Uterus (tissue), 2 donors: Measurements from ENCODE around the gene ZNF300.

Experiments used
- POLR2A ChIP-seq, 2 donors: fragments of 450-650 bp; IDR thresholded peaks; one replicate each; pipeline ENCODE4 v1.6.1; 2016; ENCODE audit warnings: antibody characterized with exemption in 2 of 2, mild to moderate bottlenecking in 1 of 2, moderate library complexity in 1 of 2
- TF ChIP-seq, protein P1 (sequence below), 4 experiments: fragments of 200-600 bp in 2 of 4; fragments of 450-650 bp in 2 of 4; sonication (generic) in 2 of 4; IDR thresholded peaks; one replicate each; pipeline ENCODE4 v1.5.1; 2016 to 2019; ENCODE audit warnings: antibody characterized with exemption in 4 of 4, mild to moderate bottlenecking in 2 of 4, moderate library complexity in 1 of 4

DNA sequence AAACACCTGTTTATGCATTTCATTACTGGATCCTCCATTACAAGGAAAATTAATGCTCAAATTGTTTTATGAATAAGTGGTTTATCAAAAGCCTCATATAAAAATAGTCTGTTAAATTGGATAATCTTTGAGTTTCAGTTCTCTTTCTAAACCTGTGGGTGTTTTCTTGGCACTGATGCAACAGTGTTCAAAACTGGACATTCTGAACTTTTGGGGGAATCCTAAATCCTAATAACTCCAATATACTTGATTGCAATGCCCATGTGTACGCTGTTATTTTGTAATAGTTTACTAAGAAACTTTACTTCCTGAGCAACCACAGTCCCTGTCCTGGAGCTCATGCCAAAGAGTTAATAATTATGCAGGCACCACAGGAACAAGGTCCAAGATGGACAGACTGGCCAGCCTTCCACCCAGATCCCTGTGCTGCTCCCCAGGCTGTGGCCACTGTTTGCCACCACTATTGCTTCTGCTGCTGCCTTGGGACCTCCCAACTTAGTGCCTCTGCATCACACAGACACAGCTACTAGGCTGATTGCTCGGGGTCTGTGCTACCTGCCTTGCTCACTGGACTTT is 44.4 kb downstream of the ZNF300 start:
- no peak for TF ChIP-seq POLR2A (IDR thresholded peaks at IDR 0.05)
- TF ChIP-seq, protein P1, sequence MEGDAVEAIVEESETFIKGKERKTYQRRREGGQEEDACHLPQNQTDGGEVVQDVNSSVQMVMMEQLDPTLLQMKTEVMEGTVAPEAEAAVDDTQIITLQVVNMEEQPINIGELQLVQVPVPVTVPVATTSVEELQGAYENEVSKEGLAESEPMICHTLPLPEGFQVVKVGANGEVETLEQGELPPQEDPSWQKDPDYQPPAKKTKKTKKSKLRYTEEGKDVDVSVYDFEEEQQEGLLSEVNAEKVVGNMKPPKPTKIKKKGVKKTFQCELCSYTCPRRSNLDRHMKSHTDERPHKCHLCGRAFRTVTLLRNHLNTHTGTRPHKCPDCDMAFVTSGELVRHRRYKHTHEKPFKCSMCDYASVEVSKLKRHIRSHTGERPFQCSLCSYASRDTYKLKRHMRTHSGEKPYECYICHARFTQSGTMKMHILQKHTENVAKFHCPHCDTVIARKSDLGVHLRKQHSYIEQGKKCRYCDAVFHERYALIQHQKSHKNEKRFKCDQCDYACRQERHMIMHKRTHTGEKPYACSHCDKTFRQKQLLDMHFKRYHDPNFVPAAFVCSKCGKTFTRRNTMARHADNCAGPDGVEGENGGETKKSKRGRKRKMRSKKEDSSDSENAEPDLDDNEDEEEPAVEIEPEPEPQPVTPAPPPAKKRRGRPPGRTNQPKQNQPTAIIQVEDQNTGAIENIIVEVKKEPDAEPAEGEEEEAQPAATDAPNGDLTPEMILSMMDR (IDR thresholded peaks at IDR 0.05), result no peak
